HepG2 (cell line): ENCODE measurements around the gene PSMB9. TPM values are rescaled to one million over a fixed set of nuclear protein-coding genes. Genes with fewer than 3 reads are reported as not detected.

Experiments
- ELF1 ChIP-seq: sonication (generic); formaldehyde crosslinking; IDR thresholded peaks from 2 replicates; pipeline ENCODE4 v1.4.0; 2020; ENCODE audit warnings: missing genetic modification reagents
- GABPB1 ChIP-seq: IDR thresholded peaks from 2 replicates; pipeline ENCODE4 v1.6.1; 2016; ENCODE audit warnings: mild to moderate bottlenecking, missing genetic modification reagents, moderate library complexity, missing compliant biosample characterization
- HMG20B ChIP-seq: conservative IDR thresholded peaks from 2 replicates; pipeline ENCODE4 v1.6.1; 2016; ENCODE audit warnings: missing genetic modification reagents, missing compliant biosample characterization
- MED1 ChIP-seq: sonication (generic); formaldehyde crosslinking; IDR thresholded peaks from 2 replicates; pipeline ENCODE4 v1.4.0; 2020; ENCODE audit warnings: missing genetic modification reagents
- PHF8 ChIP-seq: sonication (generic); formaldehyde crosslinking; IDR thresholded peaks from 2 replicates; pipeline ENCODE4 v1.5.0; 2020; ENCODE audit warnings: missing genetic modification reagents
- SOX13 ChIP-seq, 3 experiments: fragments of 450-650 bp in 1 of 3; sonication (generic) in 1 of 3; formaldehyde crosslinking in 1 of 3; IDR thresholded peaks in 2 of 3; conservative IDR thresholded peaks in 1 of 3; 2 replicates each; pipeline versions ENCODE4 v1.5.0 to v1.6.1; 2016 to 2020; ENCODE audit warnings: antibody characterized with exemption in 1 of 3, mild to moderate bottlenecking in 1 of 3, missing compliant biosample characterization in 1 of 3, missing genetic modification reagents in 1 of 3, moderate library complexity in 1 of 3
- SP2 ChIP-seq: sonication (generic); formaldehyde crosslinking; IDR thresholded peaks from 2 replicates; pipeline ENCODE4 v1.5.1; 2020; ENCODE audit warnings: mild to moderate bottlenecking, missing genetic modification reagents
- ZNF354B ChIP-seq: sonication (generic); formaldehyde crosslinking; IDR thresholded peaks from 2 replicates; pipeline ENCODE4 v1.8.0; 2022; ENCODE audit warnings: mild to moderate bottlenecking, missing genetic modification reagents
- polyA plus RNA-seq, 8 experiments: library from polyadenylated mRNA; depleted of rRNA in 3 of 8; stranded (reverse) in 7 of 8; unstranded in 1 of 8; fragments of >200 nt; fragmentation: Illumina TruSeq in 4 of 8; extraction: Trizol in 4 of 8; gene quantifications; 2 replicates each; pipeline versions ENCODE4 v1.2.1 to v1.2.3, GENCODE V29; 2011 to 2016; ENCODE audit warnings: low read depth in 4 of 8, missing spikeins in 1 of 8, mixed read lengths in 1 of 8; ENCODE audit not compliant: insufficient read depth in 1 of 8
- total RNA-seq, 5 experiments: library from RNA; depleted of rRNA; stranded (reverse); fragments of >200 nt; fragmentation: Illumina TruSeq; extraction: Trizol; gene quantifications; 2 replicates each; pipeline ENCODE4 v1.2.3, GENCODE V29; 2016; ENCODE audit warnings: low read depth in 1 of 5
- TF ChIP-seq, protein P1 (sequence below): IDR thresholded peaks from 2 replicates; pipeline ENCODE4 v1.6.1; 2016; ENCODE audit warnings: missing compliant biosample characterization, missing genetic modification reagents, borderline replicate concordance
- TF ChIP-seq, protein P2 (sequence below): sonication (generic); formaldehyde crosslinking; IDR thresholded peaks from 2 replicates; pipeline ENCODE4 v1.5.1; 2020; ENCODE audit warnings: missing genetic modification reagents, mild to moderate bottlenecking, borderline replicate concordance

Gene PSMB9
- total and polyA plus RNA-seq, 2 of the 13 experiments (the other 11 are each of a cell fraction or from before 2014, with no cell fraction given): 15.6 to 16.0 TPM

DNA sequence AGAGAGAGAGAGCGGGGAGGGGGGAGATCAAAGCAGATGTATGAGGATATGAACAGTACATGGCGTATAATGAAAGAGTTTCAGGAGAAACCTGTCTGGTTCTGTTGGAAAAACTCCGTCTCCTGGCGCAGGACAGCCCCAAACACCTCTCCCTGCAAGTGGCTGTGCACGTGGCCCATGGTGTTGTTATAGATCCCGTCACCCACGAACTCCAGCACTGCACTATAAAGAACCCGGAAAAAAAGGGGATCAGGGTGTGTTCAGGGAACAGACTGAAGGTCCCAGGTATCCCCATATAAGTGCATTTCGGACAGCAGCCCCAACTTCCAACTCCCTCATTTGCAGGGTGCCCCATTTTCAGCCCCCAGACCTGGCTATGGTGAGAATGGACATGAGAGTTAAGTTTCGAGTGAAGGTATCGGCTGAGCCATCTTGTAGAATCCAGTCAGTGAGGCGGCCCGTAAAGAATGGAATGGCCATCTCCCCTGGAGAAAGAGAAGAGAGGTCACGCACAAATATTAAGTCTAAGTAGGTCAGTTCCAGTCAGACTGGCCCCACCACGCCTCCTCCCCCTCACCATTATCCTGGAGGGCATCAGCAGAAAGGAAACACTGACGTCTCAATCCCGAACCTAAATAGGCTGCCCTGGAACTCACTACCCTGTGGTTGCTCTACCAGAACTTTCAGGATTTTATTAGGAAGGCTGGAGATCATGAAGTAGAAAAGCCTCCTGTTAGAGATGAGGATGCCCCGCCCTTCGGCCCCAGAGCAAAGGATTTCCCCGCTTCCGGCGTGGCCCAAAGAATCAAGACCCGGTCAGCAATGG is 1.8 kb upstream of the PSMB9 start (continued):
- TF ChIP-seq SP2 (0 out of 2 replicates have a peak, but pooled peaks have one; percentile 1), GABPB1 (CRISPR knock-in tag) (peak; percentile 28; the same call in 1 of the 2 replicates), SOX13 (IDR thresholded peaks at IDR 0.05) (no peak), SOX13 (CRISPR knock-in tag; conservative IDR thresholded peaks at IDR 0.05 in 1 of 2, IDR thresholded peaks at IDR 0.05 in 1 of 2) (no peak), MED1 (CRISPR knock-in tag) (no peak), ZNF354B (CRISPR knock-in tag) (no peak), ELF1 (CRISPR knock-in tag) (0 out of 2 replicates have a peak, but pooled peaks have one; percentile 11), PHF8 (CRISPR knock-in tag) (no peak), HMG20B (CRISPR knock-in tag) (0 out of 2 replicates have a peak, but pooled peaks have one; percentile 7)
- TF ChIP-seq, protein P1, sequence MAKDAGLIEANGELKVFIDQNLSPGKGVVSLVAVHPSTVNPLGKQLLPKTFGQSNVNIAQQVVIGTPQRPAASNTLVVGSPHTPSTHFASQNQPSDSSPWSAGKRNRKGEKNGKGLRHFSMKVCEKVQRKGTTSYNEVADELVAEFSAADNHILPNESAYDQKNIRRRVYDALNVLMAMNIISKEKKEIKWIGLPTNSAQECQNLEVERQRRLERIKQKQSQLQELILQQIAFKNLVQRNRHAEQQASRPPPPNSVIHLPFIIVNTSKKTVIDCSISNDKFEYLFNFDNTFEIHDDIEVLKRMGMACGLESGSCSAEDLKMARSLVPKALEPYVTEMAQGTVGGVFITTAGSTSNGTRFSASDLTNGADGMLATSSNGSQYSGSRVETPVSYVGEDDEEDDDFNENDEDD: no peak
- TF ChIP-seq, protein P2, sequence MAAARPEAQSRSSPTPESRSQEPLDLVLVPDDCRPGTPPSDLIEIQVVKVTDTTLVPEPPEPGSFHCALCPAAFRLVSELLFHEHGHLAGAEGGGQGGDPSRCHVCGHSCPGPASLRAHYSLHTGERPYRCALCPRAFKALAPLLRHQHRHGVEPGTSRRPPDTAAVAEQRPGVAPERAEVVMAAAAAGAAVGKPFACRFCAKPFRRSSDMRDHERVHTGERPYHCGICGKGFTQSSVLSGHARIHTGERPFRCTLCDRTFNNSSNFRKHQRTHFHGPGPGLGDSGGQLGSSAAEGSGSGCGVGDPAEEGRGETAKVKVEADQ (CRISPR knock-in tag): no peak
